Measurements from ENCODE around the gene TBX21. TPM values are rescaled to one million over a fixed set of nuclear protein-coding genes. Genes with fewer than 3 reads are reported as not detected.

The TBX21 gene
- polyA plus RNA-seq, 3 donors, result 0.05 to 0.16 (median 0.13) TPM

DNA sequence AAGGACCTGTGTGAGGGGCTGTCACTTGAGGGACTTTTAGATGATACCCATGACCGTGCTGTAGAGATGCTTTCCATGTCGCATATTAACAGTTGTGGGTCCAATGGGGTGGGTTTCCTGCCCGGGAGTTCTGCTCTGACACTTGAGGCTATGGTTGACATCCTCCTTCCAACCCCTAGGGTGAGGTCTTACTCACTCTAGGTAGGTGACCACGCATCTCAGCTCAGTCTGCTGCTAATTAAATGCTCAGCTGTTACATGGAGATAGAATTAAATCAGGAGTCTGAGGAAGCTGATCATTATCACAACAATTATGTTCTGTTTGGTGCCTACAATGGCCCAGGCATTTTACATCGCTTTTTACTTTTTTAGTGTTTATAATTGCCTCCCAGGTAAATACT lies 48.4 kb downstream of the TBX21 start:
- Mint-ChIP-seq H3K27me3 (ENCODE audit: low read depth in 3 of 3) (peaks cover 58 to 61% (median 60%) of the 10 kb centered on the region in 3 donors), H3K4me1 (no peaks in the 10 kb centered on the region), H3K27ac (peak overlapping the region in 1 of 7 donors; percentile 59), H3K36me3 (peaks cover 0 to 1% of the 10 kb centered on the region in 2 donors), H3K9me3 (peaks cover 0 to 3% (median 0%) of the 10 kb centered on the region in 7 donors), H3K4me3 (no peak overlapping the region)
- Histone ChIP-seq H3K9ac (ENCODE audit: insufficient read depth, low read length, poor library complexity, severe bottlenecking) (no peak overlapping the region), H3K36me3 (replicated peaks in 1 of 2; ENCODE audit: control insufficient read depth in 1 of 2, insufficient read depth in 2 of 2, low read length in 2 of 2) (no peaks in the 10 kb centered on the region), H3K4me1 (ENCODE audit: control insufficient read depth in 1 of 2, insufficient read depth in 2 of 2, low read length in 2 of 2) (no peaks in the 10 kb centered on the region), H3K4me2 (replicated peaks; ENCODE audit: extremely low read depth, low read length, poor library complexity, severe bottlenecking) (no peak overlapping the region), H3K27ac (ENCODE audit: low read depth in 1 of 2, low read length in 2 of 2) (no peak overlapping the region), H3K27me3 (ENCODE audit: control insufficient read depth in 2 of 2, insufficient read depth in 2 of 2, low read length in 2 of 2) (peaks cover 15 to 36% of the 10 kb centered on the region in 2 donors), H3K4me3 (replicated peaks in 1 of 3; ENCODE audit: low read depth in 2 of 3, low read length in 3 of 3) (no peak overlapping the region), H2AFZ (ENCODE audit: insufficient read depth, low read depth, low read length, poor library complexity, severe bottlenecking) (no peak overlapping the region), H4K20me1 (ENCODE audit: insufficient read depth, low read length) (no peaks in the 10 kb centered on the region), H3K79me2 (ENCODE audit: insufficient read depth, low read length) (no peaks in the 10 kb centered on the region), H3K9me3 (replicated peaks in 1 of 2; ENCODE audit: control insufficient read depth in 1 of 2, insufficient read depth in 1 of 2, low read length in 2 of 2) (no peaks in the 10 kb centered on the region)
- intact Hi-C loops (cut with micrococcal nuclease), result no loop called here
- 40% methylated on average over 1 of the region's 5 CpGs for WGBS (ENCODE audit: insufficient coverage)
- TF ChIP-seq, protein P1, sequence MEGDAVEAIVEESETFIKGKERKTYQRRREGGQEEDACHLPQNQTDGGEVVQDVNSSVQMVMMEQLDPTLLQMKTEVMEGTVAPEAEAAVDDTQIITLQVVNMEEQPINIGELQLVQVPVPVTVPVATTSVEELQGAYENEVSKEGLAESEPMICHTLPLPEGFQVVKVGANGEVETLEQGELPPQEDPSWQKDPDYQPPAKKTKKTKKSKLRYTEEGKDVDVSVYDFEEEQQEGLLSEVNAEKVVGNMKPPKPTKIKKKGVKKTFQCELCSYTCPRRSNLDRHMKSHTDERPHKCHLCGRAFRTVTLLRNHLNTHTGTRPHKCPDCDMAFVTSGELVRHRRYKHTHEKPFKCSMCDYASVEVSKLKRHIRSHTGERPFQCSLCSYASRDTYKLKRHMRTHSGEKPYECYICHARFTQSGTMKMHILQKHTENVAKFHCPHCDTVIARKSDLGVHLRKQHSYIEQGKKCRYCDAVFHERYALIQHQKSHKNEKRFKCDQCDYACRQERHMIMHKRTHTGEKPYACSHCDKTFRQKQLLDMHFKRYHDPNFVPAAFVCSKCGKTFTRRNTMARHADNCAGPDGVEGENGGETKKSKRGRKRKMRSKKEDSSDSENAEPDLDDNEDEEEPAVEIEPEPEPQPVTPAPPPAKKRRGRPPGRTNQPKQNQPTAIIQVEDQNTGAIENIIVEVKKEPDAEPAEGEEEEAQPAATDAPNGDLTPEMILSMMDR (IDR thresholded peaks at IDR 0.05), result no peak
- no peak for DNase-seq

DNA sequence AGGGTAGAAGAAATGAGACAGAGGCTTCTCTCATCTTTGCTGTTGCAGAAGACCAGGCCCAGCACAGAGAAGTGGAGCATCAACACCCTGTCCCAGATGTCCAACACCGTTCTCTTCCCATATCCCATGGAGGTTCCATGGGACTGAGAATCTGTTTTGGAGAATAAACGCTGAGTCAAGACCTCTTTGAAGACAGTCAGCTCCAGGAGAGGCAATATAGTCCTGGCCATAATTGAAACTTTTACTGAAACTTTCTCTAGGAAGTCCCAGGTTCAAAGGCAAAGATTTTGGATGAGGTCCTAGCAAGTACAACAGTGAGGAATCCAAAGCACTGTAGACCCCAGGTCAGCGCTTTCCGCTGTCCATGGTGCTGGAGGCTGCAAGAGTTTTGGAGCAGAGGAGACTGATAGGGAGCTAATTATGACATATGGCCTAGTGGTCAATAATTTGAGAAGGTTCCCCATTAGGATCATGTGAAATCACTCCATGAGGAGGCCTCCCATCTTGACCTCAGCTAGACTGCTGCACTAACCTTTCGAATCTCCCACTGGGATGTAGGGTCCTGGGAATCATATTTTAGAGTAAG lies 52.6 kb downstream of the TBX21 start:
- Mint-ChIP-seq H3K9me3 (peaks cover 0 to 9% (median 2%) of the 10 kb centered on the region in 7 donors), H3K4me1 (peaks cover 4% of the 10 kb centered on the region), H3K27ac (no peak overlapping the region), H3K4me3 (peak overlapping the region in 1 of 2 donors; percentile 4), H3K36me3 (no peaks in the 10 kb centered on the region), H3K27me3 (ENCODE audit: low read depth in 3 of 3) (peaks cover 54 to 63% (median 55%) of the 10 kb centered on the region in 3 donors)
- Histone ChIP-seq H4K20me1 (ENCODE audit: insufficient read depth, low read length) (no peaks in the 10 kb centered on the region), H3K27me3 (ENCODE audit: control insufficient read depth in 2 of 2, insufficient read depth in 2 of 2, low read length in 2 of 2) (peaks cover 21 to 40% of the 10 kb centered on the region in 2 donors), H3K9ac (ENCODE audit: insufficient read depth, low read length, poor library complexity, severe bottlenecking) (no peak overlapping the region), H3K4me3 (replicated peaks in 1 of 3; ENCODE audit: low read depth in 2 of 3, low read length in 3 of 3) (no peak overlapping the region), H3K9me3 (replicated peaks in 1 of 2; ENCODE audit: control insufficient read depth in 1 of 2, insufficient read depth in 1 of 2, low read length in 2 of 2) (peaks cover 0 to 6% of the 10 kb centered on the region in 2 donors), H3K36me3 (replicated peaks in 1 of 2; ENCODE audit: control insufficient read depth in 1 of 2, insufficient read depth in 2 of 2, low read length in 2 of 2) (no peaks in the 10 kb centered on the region), H2AFZ (ENCODE audit: insufficient read depth, low read depth, low read length, poor library complexity, severe bottlenecking) (no peak overlapping the region), H3K79me2 (ENCODE audit: insufficient read depth, low read length) (no peaks in the 10 kb centered on the region), H3K4me2 (replicated peaks; ENCODE audit: extremely low read depth, low read length, poor library complexity, severe bottlenecking) (no peak overlapping the region), H3K4me1 (ENCODE audit: control insufficient read depth in 1 of 2, insufficient read depth in 2 of 2, low read length in 2 of 2) (peaks cover 7% of the 10 kb centered on the region in 2 donors), H3K27ac (ENCODE audit: low read depth in 1 of 2, low read length in 2 of 2) (no peak overlapping the region)
- 60% methylated on average over 1 of the region's 5 CpGs for WGBS (ENCODE audit: insufficient coverage)
- TF ChIP-seq, protein P1 (IDR thresholded peaks at IDR 0.05), result no peak
- intact Hi-C loops (cut with micrococcal nuclease), result no loop called here
- DNase-seq, result no peak

All from CD14-positive monocyte (primary cell).